ENCODE data around the gene TLR9.

Gene TLR9

GRCh38 chr3:52250122-52250521 lies 24.7 kb upstream of the TLR9 start:
- TF ChIP-seq CTCF (IDR thresholded peaks at IDR 0.05; ENCODE audit: poor library complexity, severe bottlenecking): no peak
- Histone ChIP-seq H3K27ac (ENCODE audit: poor library complexity, severe bottlenecking) (no peak overlapping the region), H3K4me1 (ENCODE audit: insufficient read depth, poor library complexity, severe bottlenecking) (peaks cover 1% of the 10 kb centered on the region), H3K4me3 (ENCODE audit: severe bottlenecking) (no peak overlapping the region), H3K27me3 (ENCODE audit: insufficient read depth, poor library complexity, severe bottlenecking) (no peaks in the 10 kb centered on the region), H3K36me3 (ENCODE audit: low read depth) (peaks cover 31% of the 10 kb centered on the region), H3K9me3 (ENCODE audit: severe bottlenecking) (no peaks in the 10 kb centered on the region)
- ATAC-seq (ENCODE audit: low read depth) (no peak), DNase-seq (ENCODE audit: low spot score) (no peak)

- DNase-seq (ENCODE audit: low spot score) (no peak), ATAC-seq (ENCODE audit: low read depth) (no peak)
- no peak for TF ChIP-seq CTCF (IDR thresholded peaks at IDR 0.05; ENCODE audit: poor library complexity, severe bottlenecking)
- H3K4me3 ChIP-seq (ENCODE audit: severe bottlenecking): no peak overlapping the region
- H3K27me3 ChIP-seq (ENCODE audit: insufficient read depth, poor library complexity, severe bottlenecking): no peaks in the 10 kb centered on the region
- H3K9me3 ChIP-seq (ENCODE audit: severe bottlenecking): no peaks in the 10 kb centered on the region
- H3K27ac ChIP-seq (ENCODE audit: poor library complexity, severe bottlenecking): no peak overlapping the region
- H3K36me3 ChIP-seq (ENCODE audit: low read depth): peaks cover 29% of the 10 kb centered on the region
- H3K4me1 ChIP-seq (ENCODE audit: insufficient read depth, poor library complexity, severe bottlenecking): peaks cover 4% of the 10 kb centered on the region
Measured at GRCh38 chr3:52249683-52250082, 24.2 kb upstream of the TLR9 start.

DNA sequence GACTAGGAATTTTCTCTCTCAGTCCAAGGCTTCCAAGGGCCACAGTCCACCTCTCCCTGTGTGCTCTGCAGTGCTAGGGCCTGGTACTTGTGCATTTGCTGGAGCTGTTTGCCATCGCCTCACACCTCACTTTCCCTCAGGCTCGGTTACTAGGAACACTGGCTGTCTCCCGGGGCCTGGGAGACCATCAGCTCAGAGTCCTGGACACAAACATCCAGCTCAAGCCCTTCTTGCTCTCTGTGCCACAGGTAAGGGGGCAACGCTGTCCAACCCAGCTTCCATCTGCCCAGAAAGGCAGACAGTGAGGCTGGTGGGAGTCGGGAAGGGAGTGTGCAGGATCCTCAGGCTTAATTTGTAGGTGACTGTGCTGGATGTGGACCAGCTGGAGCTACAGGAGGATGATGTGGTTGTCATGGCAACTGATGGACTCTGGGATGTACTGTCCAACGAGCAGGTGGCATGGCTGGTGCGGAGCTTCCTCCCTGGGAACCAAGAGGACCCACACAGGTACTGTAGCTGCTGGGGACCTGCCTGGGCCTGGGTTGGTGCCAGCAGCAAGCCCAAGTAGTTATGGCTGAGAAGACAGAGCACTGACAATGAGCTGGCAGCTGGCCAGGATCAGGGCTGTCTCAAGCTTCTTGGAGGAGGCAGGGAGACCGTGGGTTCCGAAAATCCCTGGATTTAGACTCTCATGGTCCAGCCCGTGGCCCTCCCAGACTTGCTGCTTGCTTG lies 23.5 kb upstream of the TLR9 start:
- H3K4me1 ChIP-seq (ENCODE audit: insufficient read depth, poor library complexity, severe bottlenecking): peaks cover 11% of the 10 kb centered on the region

DNA sequence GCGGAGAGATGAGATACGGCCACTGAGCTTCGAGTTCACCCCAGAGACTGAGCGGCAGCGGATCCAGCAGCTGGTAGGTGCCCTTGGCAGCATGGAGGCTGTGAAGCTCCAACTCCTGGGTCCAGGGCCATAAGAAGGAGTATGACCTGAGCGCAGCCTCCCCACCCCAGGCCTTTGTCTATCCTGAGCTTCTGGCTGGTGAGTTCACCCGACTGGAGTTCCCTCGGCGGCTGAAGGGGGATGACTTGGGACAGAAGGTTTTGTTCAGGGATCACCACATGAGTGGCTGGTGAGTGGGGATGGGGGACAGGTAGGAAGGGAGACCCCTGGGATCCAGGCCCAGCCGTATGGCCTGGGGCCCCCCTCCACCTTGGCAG lies 22.7 kb upstream of the TLR9 start:
- DNase-seq (ENCODE audit: low spot score): peak; percentile 56
- Histone ChIP-seq H3K4me3 (ENCODE audit: severe bottlenecking) (no peak overlapping the region), H3K4me1 (ENCODE audit: insufficient read depth, poor library complexity, severe bottlenecking) (peaks cover 12% of the 10 kb centered on the region), H3K27ac (ENCODE audit: poor library complexity, severe bottlenecking) (no peak overlapping the region), H3K9me3 (ENCODE audit: severe bottlenecking) (no peaks in the 10 kb centered on the region), H3K27me3 (ENCODE audit: insufficient read depth, poor library complexity, severe bottlenecking) (no peaks in the 10 kb centered on the region), H3K36me3 (ENCODE audit: low read depth) (peaks cover 18% of the 10 kb centered on the region)
- ATAC-seq (ENCODE audit: low read depth): no peak
- no peak for TF ChIP-seq CTCF (IDR thresholded peaks at IDR 0.05; ENCODE audit: poor library complexity, severe bottlenecking)

More for the DNA sequence above, 23.5 kb upstream of the TLR9 start:
- Histone ChIP-seq H3K27me3 (ENCODE audit: insufficient read depth, poor library complexity, severe bottlenecking) (no peaks in the 10 kb centered on the region), H3K36me3 (ENCODE audit: low read depth) (peaks cover 25% of the 10 kb centered on the region), H3K4me3 (ENCODE audit: severe bottlenecking) (no peak overlapping the region), H3K27ac (ENCODE audit: poor library complexity, severe bottlenecking) (no peak overlapping the region), H3K9me3 (ENCODE audit: severe bottlenecking) (no peaks in the 10 kb centered on the region)
- no peak for TF ChIP-seq CTCF (IDR thresholded peaks at IDR 0.05; ENCODE audit: poor library complexity, severe bottlenecking)
- ATAC-seq (ENCODE audit: low read depth) (no peak), DNase-seq (ENCODE audit: low spot score) (peak; percentile 54)

DNA sequence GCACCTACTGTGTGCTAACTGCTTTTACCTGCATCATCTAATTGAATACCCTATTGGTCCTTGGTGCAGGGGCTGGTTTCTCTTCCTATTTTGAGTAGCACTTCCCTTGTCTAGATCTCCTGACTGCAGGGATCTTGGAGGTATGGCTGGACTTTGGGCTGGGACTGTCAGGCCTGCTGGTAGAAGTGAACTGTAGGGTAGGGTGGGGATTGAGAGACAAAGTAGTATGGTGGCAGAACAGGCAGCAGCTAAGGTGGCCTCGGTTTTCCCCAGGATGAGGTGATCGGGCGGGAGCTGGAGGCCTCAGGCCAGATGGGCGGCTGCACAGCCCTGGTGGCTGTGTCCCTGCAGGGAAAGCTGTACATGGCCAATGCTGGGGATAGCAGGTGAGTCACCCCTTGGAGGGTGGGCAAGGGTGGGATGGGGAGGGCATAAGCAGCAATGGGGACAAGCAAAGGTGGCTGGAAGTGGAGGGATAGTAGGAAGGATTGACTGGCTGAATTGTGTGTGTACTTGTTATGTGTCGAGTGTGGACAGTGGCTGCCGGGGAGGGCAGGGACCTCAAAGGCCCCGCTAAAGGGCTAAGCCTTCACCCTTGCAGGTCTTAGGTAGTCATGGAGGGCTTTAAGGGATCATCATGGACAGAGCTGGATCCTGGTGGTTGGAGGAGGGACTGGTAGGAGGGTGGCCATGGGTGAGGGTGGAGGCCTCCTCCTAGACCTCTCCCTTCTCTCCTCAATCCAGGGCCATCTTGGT lies 22.1 kb upstream of the TLR9 start:
- no peak for DNase-seq (ENCODE audit: low spot score)
- ATAC-seq (ENCODE audit: low read depth): no peak
- peaks cover 12% of the 10 kb centered on the region for H3K4me1 ChIP-seq (ENCODE audit: insufficient read depth, poor library complexity, severe bottlenecking)

More for the DNA sequence above, 22.1 kb upstream of the TLR9 start:
- H3K4me3 ChIP-seq (ENCODE audit: severe bottlenecking): no peak overlapping the region
- H3K27me3 ChIP-seq (ENCODE audit: insufficient read depth, poor library complexity, severe bottlenecking): no peaks in the 10 kb centered on the region
- TF ChIP-seq CTCF (IDR thresholded peaks at IDR 0.05; ENCODE audit: poor library complexity, severe bottlenecking): no peak
- no peaks in the 10 kb centered on the region for H3K9me3 ChIP-seq (ENCODE audit: severe bottlenecking)
- H3K36me3 ChIP-seq (ENCODE audit: low read depth): peaks cover 12% of the 10 kb centered on the region
- no peak overlapping the region for H3K27ac ChIP-seq (ENCODE audit: poor library complexity, severe bottlenecking)
